Measurements from ENCODE around the gene AUTS2.
"Not testable (repeated sequence)": the region's sequence is repeated elsewhere in the genome, so short reads cannot be mapped to it uniquely, and the experiment has no call there.

The AUTS2 gene

GRCh38 chr7:70353330-70353945, 755.2 kb downstream of the AUTS2 start:
- no peak for DNase-seq (ENCODE audit: low read depth)

DNA sequence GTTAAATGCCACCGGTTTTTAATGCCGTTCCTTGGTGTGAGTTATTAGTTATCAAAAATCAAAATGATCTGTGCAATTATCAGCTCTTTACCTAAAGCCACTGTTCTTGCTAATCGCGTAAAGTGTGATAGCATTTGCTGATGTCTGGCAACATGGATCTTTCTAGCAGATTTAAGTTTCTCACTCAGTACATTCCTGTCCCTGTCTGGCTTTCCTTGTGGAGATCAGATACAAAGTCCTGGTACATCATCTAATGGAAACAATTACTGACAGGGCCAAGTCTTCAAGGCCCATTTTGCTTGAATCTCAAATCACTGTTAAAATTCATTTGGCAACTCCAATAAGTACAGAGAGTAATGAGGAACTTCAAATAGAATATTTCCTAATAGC, 755.7 kb downstream of the AUTS2 start:
- DNase-seq (ENCODE audit: low read depth): no peak

GRCh38 chr7:70354409-70355169, 756.3 kb downstream of the AUTS2 start:
- DNase-seq (ENCODE audit: low read depth): no peak

- DNase-seq (ENCODE audit: low read depth): no peak
Observed at GRCh38 chr7:70355198-70356020, 757.1 kb downstream of the AUTS2 start.

- DNase-seq (ENCODE audit: low read depth): no peak
Observed at GRCh38 chr7:70356085-70356786, 758.0 kb downstream of the AUTS2 start.

DNA sequence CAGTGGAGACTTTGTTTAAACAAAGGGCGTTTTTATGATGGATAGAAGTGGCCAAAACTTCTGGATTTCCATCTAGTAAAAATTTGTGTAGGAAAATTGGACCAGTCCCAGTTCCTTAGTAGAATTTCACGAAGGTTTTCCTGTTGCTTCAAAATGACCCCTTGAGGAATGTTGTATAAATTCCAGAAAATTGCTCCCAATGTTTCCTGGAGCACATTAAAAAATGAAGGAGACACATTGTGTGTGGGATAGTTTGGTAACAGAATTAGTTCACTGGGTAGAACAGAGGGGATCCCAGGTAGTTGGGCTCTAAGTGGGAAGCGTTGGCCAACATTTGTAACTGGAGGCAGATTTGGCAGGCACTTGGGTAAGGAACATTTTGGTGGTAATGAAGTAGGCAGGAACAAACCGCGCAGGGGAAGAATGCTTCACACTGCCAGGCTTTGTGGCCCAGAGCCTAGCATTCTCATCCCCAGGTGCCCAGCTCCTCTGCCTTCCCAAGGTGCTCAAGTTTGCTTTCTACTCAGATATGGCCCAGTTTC, 758.6 kb downstream of the AUTS2 start:
- DNase-seq (ENCODE audit: low read depth): no peak

- DNase-seq (ENCODE audit: low read depth): no peak
Observed at GRCh38 chr7:70360557-70360956, 762.3 kb downstream of the AUTS2 start.

- DNase-seq (ENCODE audit: low read depth): no peak
Observed at GRCh38 chr7:70361821-70362220, 763.5 kb downstream of the AUTS2 start.

- not testable (repeated sequence) for DNase-seq (ENCODE audit: low read depth)
Observed at GRCh38 chr7:70364393-70364792, 766.1 kb downstream of the AUTS2 start.

GRCh38 chr7:70371652-70372051, 773.4 kb downstream of the AUTS2 start:
- DNase-seq (ENCODE audit: low read depth): no peak

- DNase-seq (ENCODE audit: low read depth): no peak
Observed at GRCh38 chr7:70372768-70373515, 774.7 kb downstream of the AUTS2 start.

- DNase-seq (ENCODE audit: low read depth): no peak
Observed at GRCh38 chr7:70374772-70375533, 776.7 kb downstream of the AUTS2 start.

- DNase-seq (ENCODE audit: low read depth): no peak
Observed at GRCh38 chr7:70376561-70377031, 778.3 kb downstream of the AUTS2 start.

GRCh38 chr7:70377957-70378356, 779.7 kb downstream of the AUTS2 start:
- DNase-seq (ENCODE audit: low read depth): no peak

DNA sequence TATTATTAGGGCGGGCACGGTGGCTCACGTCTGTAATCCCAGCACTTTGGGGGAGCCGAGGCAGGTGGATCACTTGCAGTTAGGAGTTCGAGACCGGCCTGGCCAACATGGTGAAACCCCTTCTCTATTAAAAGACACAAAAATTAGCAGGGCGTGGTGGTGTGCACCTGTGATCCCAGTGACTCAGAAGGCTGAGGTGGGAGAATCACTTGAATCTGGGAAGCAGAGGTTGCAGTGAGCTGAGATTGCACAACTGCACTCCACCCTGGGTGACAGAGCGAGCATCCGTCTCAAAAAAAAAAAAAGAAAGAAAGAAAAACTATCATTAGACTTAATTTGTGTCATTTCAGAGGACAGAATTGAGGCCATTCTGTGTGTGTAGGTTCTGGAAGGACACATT, 780.9 kb downstream of the AUTS2 start:
- DNase-seq (ENCODE audit: low read depth): no peak

- DNase-seq (ENCODE audit: low read depth): no peak
Observed at GRCh38 chr7:70380421-70381015, 782.2 kb downstream of the AUTS2 start.

GRCh38 chr7:70383066-70383782, 784.9 kb downstream of the AUTS2 start:
- no peak for DNase-seq (ENCODE audit: low read depth)

DNA sequence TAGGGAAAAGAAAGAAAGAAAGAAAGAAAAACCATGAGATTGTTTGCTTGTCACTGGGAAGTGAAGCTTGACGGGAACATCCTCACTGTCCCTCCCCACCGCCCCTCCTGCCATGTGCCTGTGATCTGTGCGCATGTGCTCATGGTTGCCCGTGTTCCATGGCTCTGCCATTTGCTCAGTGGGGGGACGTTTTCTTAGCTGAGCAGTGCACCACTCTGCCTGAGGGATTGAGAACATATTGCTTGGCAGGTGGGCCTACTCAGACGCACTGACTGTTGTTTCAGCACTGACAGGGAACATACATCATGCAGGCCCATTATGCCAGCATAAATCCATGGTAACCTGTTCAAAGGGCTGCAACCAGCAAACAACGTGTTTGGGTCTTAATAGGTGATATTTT, 785.7 kb downstream of the AUTS2 start:
- no peak for DNase-seq (ENCODE audit: low read depth)

- DNase-seq (ENCODE audit: low read depth): no peak
Observed at GRCh38 chr7:70384891-70385290, 786.6 kb downstream of the AUTS2 start.
